PC-3 (cell line): ENCODE measurements around the gene LTB. TPM values are rescaled to one million over a fixed set of nuclear protein-coding genes. Genes with fewer than 3 reads are reported as not detected.

Experiments
- ATAC-seq: fragments of 200-7000 bp; cut with Tn5 transposase; 2 replicates; pipeline ENCODE4 v1.9.1; 2020; ENCODE audit warnings: mild to moderate bottlenecking, moderate library complexity
- BruUV-seq: library from RNA; stranded (reverse); fragments of 400-500 nt; replicated peaks from 2 replicates; lab custom pipeline; 2021; lab: Mats Ljungman, UMichigan
- CTCF ChIA-PET: fragments of 300-600 bp; sonication (Branson Sonifier 250); formaldehyde crosslinking; loops from one replicate; lab custom pipeline; 2022; ENCODE audit warnings: antibody characterized with exemption; lab: Charles Lee
- POLR2A ChIA-PET: fragments of 300-600 bp; sonication (Branson Sonifier 250); formaldehyde crosslinking; loops from one replicate; lab custom pipeline; 2022; ENCODE audit warnings: antibody characterized with exemption; ENCODE audit not compliant: unreplicated experiment; lab: Charles Lee
- DNase-seq: peaks from one replicate; pipeline ENCODE4 v3.0.0-alpha.2; 2015
- H2AFZ ChIP-seq: fragments of 300-600 bp; sonication (generic); 2 replicates; pipeline ENCODE4 v1.6.0; 2016; ENCODE audit warnings: antibody characterized with exemption, low read length
- H3F3A ChIP-seq: fragments of 300-600 bp; sonication (generic); one replicate; pipeline ENCODE4 v1.6.0; 2017; ENCODE audit warnings: antibody characterized with exemption, low read length, control low read depth, mild to moderate bottlenecking; ENCODE audit not compliant: unreplicated experiment
- H3K27ac ChIP-seq: fragments of 300-600 bp; sonication (generic); 2 replicates; pipeline ENCODE4 v1.5.1; 2016; ENCODE audit warnings: mild to moderate bottlenecking, low read length
- H3K27me3 ChIP-seq: fragments of 300-600 bp; sonication (generic); 2 replicates; pipeline ENCODE4 v1.6.1; 2016; ENCODE audit warnings: low read length, mixed read lengths
- H3K36me3 ChIP-seq: fragments of 300-600 bp; sonication (generic); 2 replicates; pipeline ENCODE4 v1.6.1; 2016; ENCODE audit warnings: low read depth, mixed run types, low read length, mixed read lengths
- H3K4me1 ChIP-seq: fragments of 300-600 bp; sonication (generic); 2 replicates; pipeline ENCODE4 v1.5.1; 2016; ENCODE audit warnings: low read length; ENCODE audit not compliant: insufficient read depth
- H3K4me2 ChIP-seq: fragments of 300-600 bp; sonication (generic); 2 replicates; pipeline ENCODE4 v1.6.0; 2016; ENCODE audit warnings: low read length
- H3K4me3 ChIP-seq: fragments of 300-600 bp; sonication (generic); 2 replicates; pipeline ENCODE4 v1.5.1; 2016; ENCODE audit warnings: mild to moderate bottlenecking, low read length, mixed read lengths
- H3K79me2 ChIP-seq: fragments of 300-600 bp; sonication (generic); 2 replicates; pipeline ENCODE4 v1.6.1; 2017; ENCODE audit warnings: low read length, mixed read lengths
- H3K9ac ChIP-seq: fragments of 300-600 bp; sonication (generic); 2 replicates; pipeline ENCODE4 v1.6.0; 2016; ENCODE audit warnings: mild to moderate bottlenecking, low read length
- H3K9me2 ChIP-seq: fragments of 300-600 bp; sonication (generic); replicated peaks from 2 replicates; pipeline ENCODE4 v1.6.1; 2016; ENCODE audit warnings: mixed run types, low read length, mixed read lengths
- H3K9me3 ChIP-seq: fragments of 300-600 bp; sonication (generic); 2 replicates; pipeline ENCODE4 v1.6.1; 2016; ENCODE audit warnings: low read length, mixed read lengths
- H4K20me1 ChIP-seq: fragments of 300-600 bp; sonication (generic); 2 replicates; pipeline ENCODE4 v1.6.1; 2016; ENCODE audit warnings: low read length, mixed read lengths
- EZH2 ChIP-seq: fragments of 300-600 bp; sonication (generic); IDR thresholded peaks from one replicate; pipeline ENCODE4 v1.6.1; 2017; ENCODE audit warnings: antibody characterized with exemption, mild to moderate bottlenecking, low read length; ENCODE audit not compliant: unreplicated experiment
- EZH2phosphoT487 ChIP-seq: fragments of 300-600 bp; sonication (generic); IDR thresholded peaks from 2 replicates; pipeline ENCODE4 v1.6.1; 2018; ENCODE audit warnings: mild to moderate bottlenecking, antibody characterized with exemption, low read length, borderline replicate concordance
- intact Hi-C: fragments of 100-400 bp; cut with micrococcal nuclease; formaldehyde crosslinking; loops from 2 replicates; pipeline ENCODE4 v1.9.0; 2023
- total RNA-seq: library from RNA; depleted of rRNA; stranded (reverse); fragments of >200 nt; gene quantifications from 2 replicates; pipeline ENCODE4 v1.2.3, GENCODE V29; 2014
- TF ChIP-seq, protein P1 (sequence below): fragments of 300-600 bp; sonication (generic); conservative IDR thresholded peaks from 2 replicates; pipeline ENCODE4 v1.5.1; 2017; ENCODE audit warnings: antibody characterized with exemption, low read depth, mild to moderate bottlenecking, low read length

The LTB gene
- total RNA-seq, 1 experiment from 2014 or later: 1.5 TPM

DNA sequence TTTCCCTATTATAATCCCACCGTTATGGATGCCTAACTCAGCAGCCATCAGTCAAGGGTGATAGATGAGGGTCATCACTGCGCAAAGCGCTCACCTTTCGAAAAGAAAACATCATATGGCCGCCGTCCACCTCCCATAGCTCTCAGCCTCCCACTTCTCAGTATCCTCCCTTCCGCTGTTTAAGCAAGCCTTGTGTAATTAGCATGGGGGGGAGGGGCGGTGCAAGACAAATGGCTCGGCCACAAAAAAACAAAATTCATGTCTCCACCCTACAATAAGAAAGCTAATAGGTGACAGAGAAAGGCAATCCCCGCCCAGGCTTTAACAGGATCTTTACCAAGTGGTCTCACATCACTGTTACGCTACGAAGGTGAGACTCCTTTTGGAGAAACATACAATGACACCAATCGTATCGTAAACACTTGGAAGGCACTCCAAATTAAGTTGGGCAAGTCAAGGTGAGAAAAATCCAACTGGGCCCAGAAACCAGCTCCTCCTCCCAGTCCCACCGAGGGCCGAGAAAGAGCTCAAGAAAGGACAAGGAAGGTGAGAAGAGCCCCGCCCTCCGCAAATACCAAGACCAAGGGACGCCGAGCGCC, 41.1 kb downstream of the LTB start:
- Histone ChIP-seq H3K4me2 (peak overlapping the region; percentile 92), H3K9ac (peak overlapping the region; percentile 99), H3K4me1 (peaks cover 26% of the 10 kb centered on the region), H3K79me2 (peaks cover 66% of the 10 kb centered on the region), H2AFZ (peak overlapping the region; percentile 82; the same call in 1 of the 2 replicates), H3K36me3 (peaks cover 41% of the 10 kb centered on the region), H3K9me3 (no peaks in the 10 kb centered on the region), H3K27ac (peak overlapping the region; percentile 90), H4K20me1 (peaks cover 45% of the 10 kb centered on the region), H3K4me3 (peak overlapping the region; percentile 92), H3K9me2 (no peaks in the 10 kb centered on the region), H3K27me3 (no peaks in the 10 kb centered on the region), H3F3A (no peaks in the 10 kb centered on the region)
- TF ChIP-seq, protein P1, sequence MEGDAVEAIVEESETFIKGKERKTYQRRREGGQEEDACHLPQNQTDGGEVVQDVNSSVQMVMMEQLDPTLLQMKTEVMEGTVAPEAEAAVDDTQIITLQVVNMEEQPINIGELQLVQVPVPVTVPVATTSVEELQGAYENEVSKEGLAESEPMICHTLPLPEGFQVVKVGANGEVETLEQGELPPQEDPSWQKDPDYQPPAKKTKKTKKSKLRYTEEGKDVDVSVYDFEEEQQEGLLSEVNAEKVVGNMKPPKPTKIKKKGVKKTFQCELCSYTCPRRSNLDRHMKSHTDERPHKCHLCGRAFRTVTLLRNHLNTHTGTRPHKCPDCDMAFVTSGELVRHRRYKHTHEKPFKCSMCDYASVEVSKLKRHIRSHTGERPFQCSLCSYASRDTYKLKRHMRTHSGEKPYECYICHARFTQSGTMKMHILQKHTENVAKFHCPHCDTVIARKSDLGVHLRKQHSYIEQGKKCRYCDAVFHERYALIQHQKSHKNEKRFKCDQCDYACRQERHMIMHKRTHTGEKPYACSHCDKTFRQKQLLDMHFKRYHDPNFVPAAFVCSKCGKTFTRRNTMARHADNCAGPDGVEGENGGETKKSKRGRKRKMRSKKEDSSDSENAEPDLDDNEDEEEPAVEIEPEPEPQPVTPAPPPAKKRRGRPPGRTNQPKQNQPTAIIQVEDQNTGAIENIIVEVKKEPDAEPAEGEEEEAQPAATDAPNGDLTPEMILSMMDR: no peak
- TF ChIP-seq EZH2: no peak
- no peak for TF ChIP-seq EZH2phosphoT487
- ATAC-seq (0 out of 2 replicates have a peak, but pooled peaks have one; percentile 5), DNase-seq (peak; percentile 37)
- intact Hi-C loops: no loop called here
- ChIA-PET POLR2A (interaction anchor here (0.5 to 1.4 kb wide), 7 partner anchors 14 to 1777 kb away, joined by 3 to 7 read pairs (median 4); no protein-coding TSS in a partner anchor), CTCF (interaction anchor here (1.0 kb wide), 1 partner anchor 47 kb away, joined by 6 read pairs; no protein-coding TSS in a partner anchor)
- no TSS peak for BruUV-seq

DNA sequence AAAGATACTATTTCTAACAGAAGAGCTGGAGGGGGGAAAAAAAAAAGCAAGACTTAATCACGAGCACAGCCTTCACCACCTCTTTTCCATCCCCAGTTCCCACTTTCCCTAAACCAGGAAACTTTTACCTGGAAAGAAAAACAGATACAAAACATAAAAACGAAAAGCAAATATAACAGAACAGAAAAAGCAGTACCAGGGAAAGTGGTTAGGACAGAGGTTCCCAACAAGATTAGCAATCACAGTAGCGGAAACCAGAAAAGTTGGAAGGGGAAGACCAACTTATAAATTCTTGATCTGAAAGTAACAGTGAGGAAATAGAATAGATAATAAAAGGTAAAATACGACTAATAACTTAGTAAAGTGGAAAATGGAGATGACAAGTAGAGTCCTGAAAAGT, 41.6 kb downstream of the LTB start:
- H3F3A ChIP-seq: no peaks in the 10 kb centered on the region
- BruUV-seq: no TSS peak
- H4K20me1 ChIP-seq: peaks cover 50% of the 10 kb centered on the region
- H3K79me2 ChIP-seq: peaks cover 72% of the 10 kb centered on the region
- intact Hi-C loops: no loop called here
- peak overlapping the region; percentile 99 for H3K9ac ChIP-seq
- peak overlapping the region; percentile 90; the same call in 1 of the 2 replicates for H3K27ac ChIP-seq
- TF ChIP-seq EZH2phosphoT487 (no peak), EZH2 (no peak)
- TF ChIP-seq, protein P1: no peak
- peaks cover 47% of the 10 kb centered on the region for H3K36me3 ChIP-seq
- POLR2A ChIA-PET: interaction anchor here (0.6 kb wide), 1 partner anchor 14 kb away, joined by 3 read pairs; no protein-coding TSS in a partner anchor
- H3K4me1 ChIP-seq: peaks cover 26% of the 10 kb centered on the region
- H2AFZ ChIP-seq: no peak overlapping the region
- H3K4me3 ChIP-seq: peak overlapping the region; percentile 92
- H3K27me3 ChIP-seq: no peaks in the 10 kb centered on the region
- DNase-seq (no peak), ATAC-seq (no peak)
- peak overlapping the region; percentile 92 for H3K4me2 ChIP-seq
- no peaks in the 10 kb centered on the region for H3K9me3 ChIP-seq
- CTCF ChIA-PET: no interaction called here
- no peaks in the 10 kb centered on the region for H3K9me2 ChIP-seq
